ENCODE results near the gene FAM83B.
"Not testable (repeated sequence)": the region's sequence is repeated elsewhere in the genome, so short reads cannot be mapped to it uniquely, and the experiment has no call there.

FAM83B gene

GRCh38 chr6:54860739-54861138 is 14.2 kb downstream of the FAM83B start:
- DNase-seq = no peak

- no peak for DNase-seq
These were observed 15.5 kb downstream of the FAM83B start for GRCh38 chr6:54861905-54862616.

- DNase-seq = no peak
These were observed 17.7 kb downstream of the FAM83B start for GRCh38 chr6:54864272-54864671.

DNA sequence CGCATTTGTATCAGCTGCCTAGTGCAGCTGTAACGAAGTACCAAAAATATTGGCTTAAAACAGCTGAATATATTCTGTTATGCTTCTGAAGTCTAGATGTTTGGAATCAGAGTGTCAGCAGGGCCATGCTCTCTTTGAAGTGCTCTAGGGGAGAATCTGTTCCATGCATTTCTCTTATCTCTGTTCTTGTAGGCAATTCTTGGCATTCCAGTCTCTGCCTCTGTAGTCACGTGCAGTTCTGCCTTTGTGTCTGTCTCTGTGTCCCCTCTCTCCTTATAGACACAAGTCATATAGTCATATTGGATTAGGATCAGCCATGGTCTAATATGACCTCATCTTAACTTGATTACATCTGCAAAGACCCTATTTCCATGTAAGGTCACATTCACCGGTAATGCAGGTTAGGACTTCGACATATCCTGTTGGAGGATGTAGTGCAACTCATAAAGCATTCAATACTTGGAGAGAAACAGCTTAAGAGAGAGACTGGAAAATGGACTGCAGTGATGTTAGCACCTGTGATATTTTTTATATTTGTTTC is 18.6 kb downstream of the FAM83B start:
- no peak for DNase-seq

DNA sequence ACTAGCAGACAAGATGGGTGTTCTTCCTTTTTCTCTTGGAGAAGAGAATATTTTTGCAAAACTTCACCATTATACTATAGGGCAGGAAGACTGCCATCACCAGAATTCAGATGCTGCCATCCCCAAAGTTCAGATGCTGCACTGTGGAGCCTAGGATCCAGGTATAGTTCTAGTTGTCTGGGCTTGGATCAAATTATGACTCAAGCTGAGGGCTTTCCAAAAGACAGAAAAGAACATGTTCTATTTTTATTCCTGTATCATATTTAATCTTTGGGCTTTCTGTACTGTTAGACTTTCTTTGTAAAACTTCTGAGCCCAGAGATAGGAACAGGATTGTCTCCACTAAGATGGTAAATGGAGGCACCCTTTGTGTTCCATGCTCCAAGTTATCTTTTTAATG is 22.0 kb downstream of the FAM83B start:
- DNase-seq = no peak

DNA sequence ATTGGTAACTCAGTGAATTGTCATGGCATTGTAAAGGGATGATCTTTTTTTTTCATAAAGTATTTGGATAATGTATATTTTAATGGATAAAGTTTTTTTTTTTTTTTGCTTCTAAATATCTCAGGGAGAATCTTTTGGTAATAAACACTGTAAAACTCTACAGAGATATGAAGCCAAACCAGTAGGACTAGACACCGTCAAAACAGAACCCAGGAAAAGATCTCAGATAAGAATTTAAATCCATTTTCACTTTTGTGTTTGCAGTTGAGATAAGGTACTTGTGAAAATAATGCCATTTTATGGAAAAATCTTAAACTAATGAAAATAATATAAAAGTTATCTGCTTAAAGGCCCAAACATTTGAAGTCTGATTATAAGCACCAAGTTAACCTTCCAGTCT is 27.0 kb downstream of the FAM83B start:
- DNase-seq = no peak

DNA sequence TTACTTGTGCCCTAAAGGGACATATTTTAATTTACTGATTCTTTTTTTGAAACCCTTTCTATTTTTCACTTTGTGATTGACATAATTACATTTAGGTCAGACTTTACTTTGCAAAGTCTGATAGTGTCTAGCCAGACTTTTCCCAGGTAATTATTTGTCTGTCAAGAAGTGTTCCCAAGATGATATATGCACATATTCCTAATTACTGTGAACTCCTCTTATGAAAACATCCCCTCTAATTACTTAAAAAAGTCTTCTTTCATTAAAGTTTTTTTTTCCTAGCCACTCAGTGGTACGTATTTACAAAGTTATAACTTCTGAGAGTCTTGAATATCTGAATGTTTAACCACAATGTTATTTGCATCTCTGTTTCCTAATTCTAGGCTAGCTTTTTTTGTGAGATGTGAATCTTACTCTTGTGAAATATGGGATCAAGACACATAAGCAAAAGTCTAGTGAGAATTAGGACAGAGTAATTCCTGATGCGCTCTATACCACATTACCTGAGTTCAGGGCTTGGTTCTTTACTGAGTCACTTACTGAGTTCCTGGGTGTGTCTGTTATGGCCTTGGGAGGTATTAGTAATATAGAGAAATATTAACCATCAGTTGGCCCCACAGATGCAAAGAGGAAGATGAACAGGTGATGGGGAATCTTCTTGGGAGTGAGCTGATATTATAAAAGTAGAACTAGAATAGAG is 27.9 kb downstream of the FAM83B start:
- no peak for DNase-seq

DNA sequence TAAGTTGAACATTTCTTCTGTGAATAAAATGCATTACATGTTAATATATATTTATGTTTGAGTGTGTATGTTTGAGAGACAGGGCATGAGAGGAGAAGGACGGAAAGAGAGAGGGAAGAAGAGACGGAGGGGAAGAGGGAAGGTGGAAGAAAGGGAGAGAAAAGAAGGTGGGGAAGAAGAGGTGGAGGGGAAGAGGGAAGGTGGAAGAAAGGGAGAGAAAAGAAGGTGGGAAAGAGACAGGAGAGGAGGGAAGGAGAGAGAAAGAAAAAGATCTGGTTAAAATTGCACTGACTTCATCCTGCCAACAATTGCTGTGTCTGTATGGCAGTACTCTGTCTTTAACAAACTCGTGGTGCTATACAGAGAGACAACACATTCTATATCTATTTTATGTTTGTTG is 29.0 kb downstream of the FAM83B start:
- DNase-seq = no peak

DNA sequence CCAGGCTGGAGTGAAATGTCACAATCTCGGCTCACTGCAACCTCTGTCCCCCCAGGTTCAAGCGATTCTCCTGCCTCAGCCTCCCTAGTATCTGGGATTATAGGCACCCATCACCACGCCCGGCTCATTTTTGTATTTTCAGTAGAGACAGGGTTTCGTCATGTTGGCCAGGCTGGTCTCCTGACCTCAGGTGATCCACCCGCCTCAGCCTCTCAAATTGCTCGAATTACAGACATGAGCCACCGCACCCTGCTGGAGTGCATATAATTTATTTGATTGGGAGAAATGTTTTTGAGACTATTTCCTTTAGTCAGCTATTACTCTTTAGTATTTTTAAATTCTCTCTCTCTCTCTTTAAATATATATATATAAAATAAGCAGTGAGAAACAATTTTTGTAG is 29.8 kb downstream of the FAM83B start:
- no peak for DNase-seq

- DNase-seq = no peak
These were observed 30.3 kb downstream of the FAM83B start for GRCh38 chr6:54876871-54877270.

- no peak for DNase-seq
These were observed 31.2 kb downstream of the FAM83B start for GRCh38 chr6:54877713-54878317.

DNA sequence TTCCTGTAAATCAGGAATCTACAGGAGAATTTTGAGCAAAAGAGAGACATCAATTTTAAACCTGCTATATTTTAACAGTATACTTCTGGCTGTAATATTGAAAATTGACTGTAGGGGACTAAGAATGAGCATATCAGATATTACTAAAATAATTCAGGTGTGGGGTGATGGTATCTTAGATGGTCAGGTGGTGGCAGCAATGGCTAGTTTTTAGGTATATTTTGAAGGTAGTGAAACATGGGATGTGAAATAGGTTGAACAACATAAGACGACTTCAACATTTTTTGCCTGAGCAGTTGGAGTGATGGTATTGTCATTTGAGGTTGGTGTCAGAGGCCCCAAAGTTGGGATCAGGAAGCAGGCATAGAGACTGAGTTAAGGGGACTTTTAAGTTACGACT is 32.1 kb downstream of the FAM83B start:
- no peak for DNase-seq

GRCh38 chr6:54879188-54879985 is 32.8 kb downstream of the FAM83B start:
- DNase-seq = no peak

- no peak for DNase-seq
These were observed 34.6 kb downstream of the FAM83B start for GRCh38 chr6:54881067-54881730.

DNA sequence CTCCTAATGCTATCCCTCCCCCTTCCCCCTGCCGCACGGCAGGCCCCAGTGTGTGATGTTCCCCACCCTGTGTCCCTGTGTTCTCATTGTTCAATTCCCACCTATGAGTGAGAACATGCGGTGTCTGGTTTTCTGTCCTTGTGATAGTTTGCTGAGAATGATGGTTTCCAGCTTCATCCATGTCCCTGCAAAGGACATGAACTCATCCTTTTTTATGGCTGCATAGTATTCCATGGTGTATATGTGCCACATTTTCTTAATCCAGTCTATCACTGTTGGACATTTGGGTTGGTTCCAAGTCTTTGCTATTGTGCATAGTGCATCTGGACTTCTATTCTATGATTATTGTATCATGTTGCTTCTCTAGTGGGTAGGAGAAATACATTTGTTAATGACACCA is 35.3 kb downstream of the FAM83B start:
- DNase-seq = not testable (repeated sequence)

- DNase-seq = no peak
These were observed 40.5 kb downstream of the FAM83B start for GRCh38 chr6:54886932-54887584.

- DNase-seq = no peak
These were observed 45.0 kb downstream of the FAM83B start for GRCh38 chr6:54891536-54891935.

GRCh38 chr6:54892831-54893230 is 46.3 kb downstream of the FAM83B start:
- no peak for DNase-seq

GRCh38 chr6:54893818-54894217 is 47.2 kb downstream of the FAM83B start:
- DNase-seq = no peak

DNA sequence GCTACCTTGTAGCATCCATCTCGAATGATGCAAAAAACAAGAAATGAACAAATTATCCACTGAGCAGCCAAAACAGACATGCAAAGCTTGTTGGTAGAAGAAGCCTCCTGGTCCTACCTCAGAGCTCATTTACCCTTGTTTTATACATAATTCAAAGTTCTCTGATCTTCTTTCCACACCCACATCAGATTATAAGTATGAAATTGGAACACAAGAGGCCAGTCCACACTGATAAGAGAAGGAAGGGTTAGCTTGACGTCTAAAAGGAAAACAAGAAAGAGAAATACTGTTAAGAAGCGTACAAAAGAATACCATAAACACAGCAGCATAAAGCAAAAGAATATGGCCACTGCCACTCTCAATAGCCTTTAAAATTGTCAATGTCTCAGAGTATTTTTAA is 49.7 kb downstream of the FAM83B start:
- no peak for DNase-seq

DNA sequence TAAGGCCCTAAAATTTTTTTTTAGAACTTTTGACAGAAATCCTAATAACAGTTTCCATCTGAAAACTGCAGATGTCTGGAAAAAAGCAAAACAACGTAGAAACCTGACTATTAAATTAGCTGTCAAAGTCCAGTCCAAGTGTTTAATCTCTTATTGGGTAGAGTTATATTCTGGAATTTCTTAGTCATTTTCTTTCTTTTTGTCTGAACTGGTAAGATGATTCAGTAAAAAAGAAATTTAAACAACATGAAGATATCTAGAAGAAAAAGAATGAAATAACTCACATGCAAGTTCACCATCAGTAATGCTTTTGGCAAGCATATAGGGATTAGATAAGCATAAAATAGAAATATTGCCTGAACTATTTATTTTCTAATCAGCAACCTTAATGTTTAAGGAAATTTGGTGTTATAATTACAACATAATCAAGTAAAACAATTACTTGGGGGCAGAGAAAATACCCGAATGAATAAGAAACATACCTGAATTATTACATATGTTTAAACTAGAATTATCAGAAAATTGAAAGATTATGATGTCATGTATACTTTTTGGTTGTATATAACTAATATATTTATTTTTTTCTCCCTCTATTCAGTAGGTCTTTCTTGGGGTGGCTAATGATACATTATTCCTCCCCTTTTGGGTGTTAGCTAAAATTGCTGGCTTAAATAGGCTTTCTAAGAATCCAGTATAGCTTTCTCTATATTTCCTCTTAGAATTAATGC is 51.1 kb downstream of the FAM83B start:
- DNase-seq = no peak

All from NCI-H2227 treated with DMSO at 0.1 percent for 48 hours (cell line).